H1 (cell line): ENCODE measurements around the gene CAVIN4. TPM values are rescaled to one million over a fixed set of nuclear protein-coding genes. Genes with fewer than 3 reads are reported as not detected.

Source experiments
- CTCF ChIA-PET: fragments of 300-600 bp; sonication (Branson Sonifier 250); formaldehyde crosslinking; loops from one replicate; lab custom pipeline; 2021; ENCODE audit not compliant: partially characterized antibody; lab: Charles Lee
- POLR2A ChIA-PET: fragments of 300-600 bp; sonication (Branson Sonifier 250); formaldehyde crosslinking; loops from one replicate; lab custom pipeline; 2021; ENCODE audit warnings: inconsistent platforms; ENCODE audit not compliant: partially characterized antibody; lab: Charles Lee
- DNase-seq, 2 experiments: peaks; one replicate each; pipeline versions ENCODE4 v3.0.0 to v3.0.0-alpha.2; 2010 to 2022; ENCODE audit warnings: low spot score in 2 of 2, low read depth in 1 of 2, mixed read lengths in 1 of 2
- FAIRE-seq: peaks from 2 replicates; lab custom pipeline; 2011; peaks lifted over from hg19 to GRCh38; lab: Jason Lieb, UNC
- H2AFZ ChIP-seq: 2 replicates; pipeline ENCODE4 v1.8.1; 2012; ENCODE audit warnings: low read length, inconsistent platforms
- H2AK5ac ChIP-seq: 2 replicates; pipeline ENCODE4 v1.6.1; 2013; ENCODE audit warnings: low read depth, low read length
- H2BK120ac ChIP-seq: replicated peaks from 2 replicates; pipeline ENCODE3; 2013; ENCODE audit warnings: low read depth, low read length, inconsistent platforms
- H2BK12ac ChIP-seq: 2 replicates; pipeline ENCODE4 v1.6.1; 2013; ENCODE audit warnings: low read depth, low read length
- H2BK15ac ChIP-seq: 2 replicates; pipeline ENCODE4 v1.6.1; 2013; ENCODE audit warnings: low read length
- H2BK20ac ChIP-seq: 2 replicates; pipeline ENCODE4 v1.6.1; 2013; ENCODE audit warnings: low read length
- H2BK5ac ChIP-seq: 2 replicates; pipeline ENCODE4 v1.6.1; 2013; ENCODE audit warnings: low read depth, low read length
- H3K14ac ChIP-seq: 2 replicates; pipeline ENCODE4 v1.6.1; 2013; ENCODE audit warnings: inconsistent platforms; ENCODE audit not compliant: insufficient read length
- H3K18ac ChIP-seq: 2 replicates; pipeline ENCODE4 v1.6.1; 2013; ENCODE audit warnings: low read length; ENCODE audit errors: extremely low read depth
- H3K23ac ChIP-seq: 2 replicates; pipeline ENCODE4 v1.6.1; 2013; ENCODE audit warnings: inconsistent platforms; ENCODE audit not compliant: insufficient read length
- H3K23me2 ChIP-seq: 2 replicates; pipeline ENCODE4 v1.6.1; 2013; ENCODE audit warnings: low read depth, low read length
- H3K27ac ChIP-seq: 2 replicates; pipeline ENCODE4 v1.6.1; 2011; ENCODE audit warnings: low read depth, low read length, inconsistent platforms
- H3K27me3 ChIP-seq, 4 experiments: replicated peaks in 1 of 4; 1 replicate in 1 of 4; 2 replicates in 3 of 4; pipeline versions ENCODE4 v1.6.1 to v1.8.1; 2011 to 2013; ENCODE audit warnings: low read length in 3 of 4, mild to moderate bottlenecking in 3 of 4, inconsistent platforms in 2 of 4, mixed read lengths in 2 of 4, moderate library complexity in 1 of 4; ENCODE audit not compliant: control insufficient read depth in 3 of 4, insufficient read depth in 3 of 4; ENCODE audit errors: extremely low read depth in 1 of 4
- H3K36me3 ChIP-seq, 4 experiments: 2 replicates each; pipeline versions ENCODE4 v1.6.1 to v1.8.1; 2011 to 2013; ENCODE audit warnings: mild to moderate bottlenecking in 4 of 4, low read length in 3 of 4, moderate library complexity in 2 of 4, control low read depth in 1 of 4, inconsistent platforms in 1 of 4; ENCODE audit not compliant: insufficient read depth in 4 of 4, control insufficient read depth in 2 of 4
- H3K4ac ChIP-seq: replicated peaks from 2 replicates; pipeline ENCODE3; 2013; ENCODE audit warnings: low read length, low read depth, mixed read lengths, inconsistent platforms; ENCODE audit not compliant: insufficient read length
- H3K4me1 ChIP-seq, 4 experiments: replicated peaks in 1 of 4; 1 replicate in 1 of 4; 2 replicates in 3 of 4; pipeline versions ENCODE4 v1.6.1 to v1.8.1; 2011 to 2013; ENCODE audit warnings: low read length in 3 of 4, inconsistent platforms in 2 of 4, mixed read lengths in 1 of 4; ENCODE audit not compliant: insufficient read depth in 4 of 4, control insufficient read depth in 3 of 4
- H3K4me2 ChIP-seq, 2 experiments: 2 replicates each; pipeline versions ENCODE4 v1.6.1 to v1.8.1; 2011 to 2013; ENCODE audit warnings: low read depth in 2 of 2, low read length in 2 of 2, control low read depth in 1 of 2, inconsistent platforms in 1 of 2, mild to moderate bottlenecking in 1 of 2; ENCODE audit not compliant: insufficient read depth in 1 of 2
- H3K4me3 ChIP-seq, 4 experiments: fragments of 200-600, 300-600 bp in 1 of 4; sonication (generic), shearing (Covaris generic), sonication (Bioruptor Twin) in 1 of 4; 2 replicates each; pipeline versions ENCODE4 v1.5.1 to v1.8.1; 2011 to 2016; ENCODE audit warnings: low read length in 4 of 4, low read depth in 3 of 4, control low read depth in 2 of 4, inconsistent platforms in 2 of 4, mild to moderate bottlenecking in 2 of 4, mixed read lengths in 1 of 4, moderate library complexity in 1 of 4; ENCODE audit not compliant: insufficient read depth in 2 of 4; ENCODE audit errors: extremely low read depth in 1 of 4
- H3K56ac ChIP-seq: replicated peaks from 2 replicates; pipeline ENCODE3; 2013; ENCODE audit warnings: low read depth, mild to moderate bottlenecking, mixed read lengths, low read length, inconsistent platforms; ENCODE audit not compliant: insufficient read length
- H3K79me1 ChIP-seq: 2 replicates; pipeline ENCODE4 v1.6.1; 2013; ENCODE audit warnings: low read depth, low read length, control low read depth
- H3K79me2 ChIP-seq, 2 experiments: 2 replicates each; pipeline versions ENCODE4 v1.6.1 to v1.8.1; 2012 to 2013; ENCODE audit warnings: low read length in 2 of 2, mild to moderate bottlenecking in 2 of 2, inconsistent platforms in 1 of 2; ENCODE audit not compliant: insufficient read depth in 2 of 2, control insufficient read depth in 1 of 2
- H3K9ac ChIP-seq, 4 experiments: replicated peaks in 1 of 4; 1 replicate in 1 of 4; 2 replicates in 3 of 4; pipeline versions ENCODE4 v1.6.1 to v1.8.1; 2011 to 2013; ENCODE audit warnings: low read depth in 3 of 4, low read length in 3 of 4, control low read depth in 2 of 4, mild to moderate bottlenecking in 2 of 4, moderate library complexity in 2 of 4, inconsistent platforms in 1 of 4; ENCODE audit errors: extremely low read depth in 1 of 4
- H3K9me3 ChIP-seq, 2 experiments: 2 replicates each; pipeline versions ENCODE4 v1.6.1 to v1.8.1; 2012 to 2013; ENCODE audit warnings: mild to moderate bottlenecking in 2 of 2, moderate library complexity in 2 of 2, control low read depth in 1 of 2, inconsistent platforms in 1 of 2, low read depth in 1 of 2, low read length in 1 of 2, mixed read lengths in 1 of 2; ENCODE audit not compliant: insufficient read depth in 2 of 2
- H4K20me1 ChIP-seq, 2 experiments: replicated peaks in 1 of 2; 2 replicates each; pipeline versions ENCODE3 to v1.8.1; 2011 to 2013; ENCODE audit warnings: inconsistent platforms in 2 of 2, low read length in 2 of 2, mild to moderate bottlenecking in 1 of 2; ENCODE audit not compliant: insufficient read depth in 2 of 2, control insufficient read depth in 1 of 2
- H4K5ac ChIP-seq: 2 replicates; pipeline ENCODE4 v1.6.1; 2013; ENCODE audit warnings: low read length, low read depth, mixed read lengths, inconsistent platforms; ENCODE audit not compliant: insufficient read length
- H4K8ac ChIP-seq: 2 replicates; pipeline ENCODE4 v1.8.0; 2013; ENCODE audit warnings: mild to moderate bottlenecking, moderate library complexity, low read length, inconsistent platforms; ENCODE audit not compliant: insufficient read depth; ENCODE audit errors: extremely low read depth
- H4K91ac ChIP-seq: replicated peaks from 2 replicates; pipeline ENCODE3; 2013; ENCODE audit warnings: low read length, mixed read lengths, inconsistent platforms; ENCODE audit not compliant: insufficient read length
- BCL11A ChIP-seq, 2 experiments: IDR thresholded peaks; one replicate each; pipeline ENCODE4 v1.6.1; 2011; ENCODE audit warnings: low read depth in 2 of 2, low read length in 2 of 2, mild to moderate bottlenecking in 2 of 2
- JUND ChIP-seq: IDR thresholded peaks from 2 replicates; pipeline ENCODE4 v1.6.1; 2011; ENCODE audit warnings: mild to moderate bottlenecking, improper control_type of control experiment, low read length
- KDM5A ChIP-seq: fragments of 200-600 bp; IDR thresholded peaks from 2 replicates; pipeline ENCODE4 v1.7.1; 2012; ENCODE audit warnings: mild to moderate bottlenecking, low read length, inconsistent platforms, mixed read lengths
- SIRT6 ChIP-seq: IDR thresholded peaks from one replicate; pipeline ENCODE4 v1.7.1; 2012; ENCODE audit warnings: low read length, inconsistent platforms
- WGBS, 2 experiments: shearing (Covaris generic) in 1 of 2; methylation state at CpG; one replicate each; pipeline versions ENCODE4 v1.1.6 to v1.1.7; 2013 to 2015; ENCODE audit warnings: low lambda C conversion rate in 2 of 2, mixed read lengths in 2 of 2, inconsistent platforms in 1 of 2, low coverage in 1 of 2, missing lambda C conversion rate in 1 of 2; ENCODE audit not compliant: insufficient replicate concordance in 2 of 2, insufficient coverage in 1 of 2, insufficient read length in 1 of 2; ENCODE audit errors: extremely low coverage in 1 of 2, missing lambda C conversion rate in 1 of 2; 5-methylcytosine and 5-hydroxymethylcytosine counted together
- polyA plus RNA-seq, 7 experiments: library from polyadenylated mRNA; depleted of rRNA in 3 of 7; stranded (reverse) in 5 of 7; unstranded in 2 of 7; fragments of >200 nt in 5 of 7; fragments of 200-250 nt in 2 of 7; gene quantifications; 1 replicate in 5 of 7; 2 replicates in 1 of 7; 4 replicates in 1 of 7; pipeline versions ENCODE4 v1.2.1 to v1.2.3, GENCODE V29; 2011 to 2013; ENCODE audit warnings: missing spikeins in 2 of 7, mixed read lengths in 2 of 7
- total RNA-seq: library from RNA; stranded (reverse); fragmentation: NEBNext Ultra II Directional; extraction: Animal tissue kit (Norgen Biotek cat#: 25700); gene quantifications from 2 replicates; pipeline ENCODE4 v1.2.1, GENCODE V29; 2021

The CAVIN4 gene
- total and polyA plus RNA-seq, 2 of the 8 experiments (the other 6 are each of a cell fraction or from before 2014, with no cell fraction given) = 2.3 to 9.1 TPM

DNA sequence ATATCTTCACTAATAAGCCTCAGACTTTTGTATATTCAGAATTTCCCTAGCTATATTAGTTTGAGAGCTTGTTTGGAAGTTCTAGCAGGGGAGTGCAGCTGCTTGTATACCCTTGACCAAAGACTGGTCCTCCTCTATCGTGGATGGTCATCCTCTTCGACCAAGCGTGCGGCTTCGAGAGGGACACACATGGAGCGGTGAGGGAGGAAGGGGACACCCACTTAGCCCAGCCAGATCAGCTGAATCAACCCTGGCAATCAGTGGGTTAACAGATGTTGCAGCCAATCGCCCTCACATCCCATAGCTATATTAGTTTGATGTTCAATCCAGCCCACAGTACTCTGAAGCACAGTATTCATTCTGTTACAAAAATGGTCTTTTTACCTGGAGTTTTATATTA is 3.2 kb downstream of the CAVIN4 start:
- no peak overlapping the region for H3K23ac ChIP-seq
- no peak overlapping the region for H3K9ac ChIP-seq
- TF ChIP-seq KDM5A (no peak), BCL11A (IDR thresholded peaks at IDR 0.05; ENCODE audit: low read depth in 2 of 2, low read length in 2 of 2) (no peak), SIRT6 (no peak), JUND (no peak)

More for the DNA sequence above, 3.2 kb downstream of the CAVIN4 start:
- Histone ChIP-seq H3K4me1 (no peaks in the 10 kb centered on the region), H3K27ac (no peak overlapping the region), H4K5ac (no peak overlapping the region), H2BK15ac (no peak overlapping the region), H3K9me3 (no peaks in the 10 kb centered on the region), H3K79me2 (no peaks in the 10 kb centered on the region), H3K79me1 (no peaks in the 10 kb centered on the region), H3K56ac (no peak overlapping the region), H4K8ac (no peak overlapping the region), H3K4ac (no peak overlapping the region), H3K4me2 (no peak overlapping the region), H2AFZ (no peak overlapping the region), H3K27me3 (no peaks in the 10 kb centered on the region), H2BK5ac (no peak overlapping the region), H3K18ac (no peak overlapping the region), H3K23me2 (no peaks in the 10 kb centered on the region), H2BK12ac (no peak overlapping the region), H3K4me3 (no peak overlapping the region), H2AK5ac (no peak overlapping the region), H4K91ac (no peak overlapping the region), H4K20me1 (peaks cover under 1 to 2% of the 10 kb centered on the region in 2 experiments), H2BK20ac (no peak overlapping the region), H3K36me3 (peaks cover 9 to 69% (median 26%) of the 10 kb centered on the region in 4 experiments; a peak in 7 of 8 replicates), H2BK120ac (no peak overlapping the region), H3K14ac (no peak overlapping the region)
- ChIA-PET POLR2A (interaction anchor here (0.6 kb wide), 1 partner anchor 11 kb away, joined by 3 read pairs; no protein-coding TSS in a partner anchor), CTCF (interaction anchor here (0.7 to 1.3 kb wide), 4 partner anchors 10 to 20 kb away, joined by 3 to 4 read pairs (median 4); no protein-coding TSS in a partner anchor)
- WGBS, 2 experiments = 96% methylated on average over 7 of the region's 7 CpGs; no CpG with 5 or more reads in 1 of the 2 experiments
- DNase-seq = no peak
- no peak for FAIRE-seq
